ENCODE results near the gene GLYR1. TPM values are rescaled to one million over a fixed set of nuclear protein-coding genes. Genes with fewer than 3 reads are reported as not detected.

GLYR1 gene
- total and polyA plus RNA-seq, 10 of the 15 experiments (the other 5 are each of a cell fraction or from before 2014, with no cell fraction given) = 7.3 to 90.2 (median 57.2) TPM

DNA sequence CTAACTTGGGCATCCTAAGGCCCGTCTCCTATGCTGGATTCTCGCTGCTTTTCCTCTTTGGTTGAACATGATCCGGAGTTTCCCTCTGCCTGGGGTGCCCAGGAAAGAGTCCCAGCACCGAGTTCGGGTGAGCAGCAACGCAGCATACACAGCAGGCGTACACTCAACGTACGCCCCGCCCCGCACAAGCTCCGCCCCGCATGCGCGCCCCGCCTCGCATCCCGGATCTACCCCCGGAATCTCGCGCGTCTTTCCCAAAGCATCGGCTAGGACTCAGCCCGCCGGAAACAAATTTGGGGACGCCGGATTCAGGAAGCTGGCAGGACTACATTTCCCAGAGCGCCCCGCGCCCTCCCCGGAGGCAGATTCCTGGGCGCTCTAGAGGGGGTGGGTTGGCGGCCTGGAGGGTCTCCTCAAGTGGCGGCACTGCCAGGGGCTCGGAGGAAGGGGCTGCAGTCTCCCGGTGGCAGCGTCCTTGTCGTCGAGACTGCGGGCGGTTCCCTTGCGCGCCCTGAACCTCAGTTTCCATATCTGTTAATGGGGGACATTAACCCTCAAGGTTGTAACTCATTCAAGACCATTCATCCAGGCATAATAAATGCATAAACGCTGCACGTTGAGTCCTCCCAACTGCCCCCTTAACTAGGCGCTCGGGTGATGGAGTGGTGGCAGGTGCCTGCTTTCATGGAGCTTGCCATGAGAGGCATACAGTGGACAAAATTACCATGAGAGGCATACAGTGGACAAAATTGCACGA is 78.4 kb downstream of the GLYR1 start (continued):
- TF ChIP-seq, protein P1, sequence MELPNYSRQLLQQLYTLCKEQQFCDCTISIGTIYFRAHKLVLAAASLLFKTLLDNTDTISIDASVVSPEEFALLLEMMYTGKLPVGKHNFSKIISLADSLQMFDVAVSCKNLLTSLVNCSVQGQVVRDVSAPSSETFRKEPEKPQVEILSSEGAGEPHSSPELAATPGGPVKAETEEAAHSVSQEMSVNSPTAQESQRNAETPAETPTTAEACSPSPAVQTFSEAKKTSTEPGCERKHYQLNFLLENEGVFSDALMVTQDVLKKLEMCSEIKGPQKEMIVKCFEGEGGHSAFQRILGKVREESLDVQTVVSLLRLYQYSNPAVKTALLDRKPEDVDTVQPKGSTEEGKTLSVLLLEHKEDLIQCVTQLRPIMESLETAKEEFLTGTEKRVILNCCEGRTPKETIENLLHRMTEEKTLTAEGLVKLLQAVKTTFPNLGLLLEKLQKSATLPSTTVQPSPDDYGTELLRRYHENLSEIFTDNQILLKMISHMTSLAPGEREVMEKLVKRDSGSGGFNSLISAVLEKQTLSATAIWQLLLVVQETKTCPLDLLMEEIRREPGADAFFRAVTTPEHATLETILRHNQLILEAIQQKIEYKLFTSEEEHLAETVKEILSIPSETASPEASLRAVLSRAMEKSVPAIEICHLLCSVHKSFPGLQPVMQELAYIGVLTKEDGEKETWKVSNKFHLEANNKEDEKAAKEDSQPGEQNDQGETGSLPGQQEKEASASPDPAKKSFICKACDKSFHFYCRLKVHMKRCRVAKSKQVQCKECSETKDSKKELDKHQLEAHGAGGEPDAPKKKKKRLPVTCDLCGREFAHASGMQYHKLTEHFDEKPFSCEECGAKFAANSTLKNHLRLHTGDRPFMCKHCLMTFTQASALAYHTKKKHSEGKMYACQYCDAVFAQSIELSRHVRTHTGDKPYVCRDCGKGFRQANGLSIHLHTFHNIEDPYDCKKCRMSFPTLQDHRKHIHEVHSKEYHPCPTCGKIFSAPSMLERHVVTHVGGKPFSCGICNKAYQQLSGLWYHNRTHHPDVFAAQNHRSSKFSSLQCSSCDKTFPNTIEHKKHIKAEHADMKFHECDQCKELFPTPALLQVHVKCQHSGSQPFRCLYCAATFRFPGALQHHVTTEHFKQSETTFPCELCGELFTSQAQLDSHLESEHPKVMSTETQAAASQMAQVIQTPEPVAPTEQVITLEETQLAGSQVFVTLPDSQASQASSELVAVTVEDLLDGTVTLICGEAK (IDR thresholded peaks at IDR 0.05; ENCODE audit: borderline replicate concordance) = peak; percentile 79; the same call in 1 of the 2 replicates
- no peak for TF ChIP-seq RELA (IDR thresholded peaks at IDR 0.05; ENCODE audit: borderline replicate concordance, partially characterized antibody)
- TF ChIP-seq, protein P2, sequence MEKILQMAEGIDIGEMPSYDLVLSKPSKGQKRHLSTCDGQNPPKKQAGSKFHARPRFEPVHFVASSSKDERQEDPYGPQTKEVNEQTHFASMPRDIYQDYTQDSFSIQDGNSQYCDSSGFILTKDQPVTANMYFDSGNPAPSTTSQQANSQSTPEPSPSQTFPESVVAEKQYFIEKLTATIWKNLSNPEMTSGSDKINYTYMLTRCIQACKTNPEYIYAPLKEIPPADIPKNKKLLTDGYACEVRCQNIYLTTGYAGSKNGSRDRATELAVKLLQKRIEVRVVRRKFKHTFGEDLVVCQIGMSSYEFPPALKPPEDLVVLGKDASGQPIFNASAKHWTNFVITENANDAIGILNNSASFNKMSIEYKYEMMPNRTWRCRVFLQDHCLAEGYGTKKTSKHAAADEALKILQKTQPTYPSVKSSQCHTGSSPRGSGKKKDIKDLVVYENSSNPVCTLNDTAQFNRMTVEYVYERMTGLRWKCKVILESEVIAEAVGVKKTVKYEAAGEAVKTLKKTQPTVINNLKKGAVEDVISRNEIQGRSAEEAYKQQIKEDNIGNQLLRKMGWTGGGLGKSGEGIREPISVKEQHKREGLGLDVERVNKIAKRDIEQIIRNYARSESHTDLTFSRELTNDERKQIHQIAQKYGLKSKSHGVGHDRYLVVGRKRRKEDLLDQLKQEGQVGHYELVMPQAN (conservative IDR thresholded peaks at IDR 0.05) = peak; percentile 43
- no peak for TF ChIP-seq ETV6 (conservative IDR thresholded peaks at IDR 0.05 in 1 of 2, IDR thresholded peaks at IDR 0.05 in 1 of 2; ENCODE audit: borderline replicate concordance in 1 of 2, low read depth in 1 of 2)
- no peak for TF ChIP-seq NFXL1 (IDR thresholded peaks at IDR 0.05; ENCODE audit: borderline replicate concordance)
- TF ChIP-seq IKZF2 (IDR thresholded peaks at IDR 0.05) = peak; percentile 88 to 91
- TF ChIP-seq RCOR1 (conservative IDR thresholded peaks at IDR 0.05; ENCODE audit: low read depth, low read length) = no peak
- 0 out of 2 replicates have a peak, but pooled peaks have one; percentile 28 for TF ChIP-seq KDM1A (IDR thresholded peaks at IDR 0.05; ENCODE audit: borderline replicate concordance)
- TF ChIP-seq MXI1 (IDR thresholded peaks at IDR 0.05; ENCODE audit: low read depth, low read length) = peak; percentile 27; the same call in 1 of the 2 replicates
- TF ChIP-seq TAF1 (IDR thresholded peaks at IDR 0.05; ENCODE audit: borderline replicate concordance, low read depth, low read length) = 0 out of 2 replicates have a peak, but pooled peaks have one; percentile 33
- TF ChIP-seq, protein P3, sequence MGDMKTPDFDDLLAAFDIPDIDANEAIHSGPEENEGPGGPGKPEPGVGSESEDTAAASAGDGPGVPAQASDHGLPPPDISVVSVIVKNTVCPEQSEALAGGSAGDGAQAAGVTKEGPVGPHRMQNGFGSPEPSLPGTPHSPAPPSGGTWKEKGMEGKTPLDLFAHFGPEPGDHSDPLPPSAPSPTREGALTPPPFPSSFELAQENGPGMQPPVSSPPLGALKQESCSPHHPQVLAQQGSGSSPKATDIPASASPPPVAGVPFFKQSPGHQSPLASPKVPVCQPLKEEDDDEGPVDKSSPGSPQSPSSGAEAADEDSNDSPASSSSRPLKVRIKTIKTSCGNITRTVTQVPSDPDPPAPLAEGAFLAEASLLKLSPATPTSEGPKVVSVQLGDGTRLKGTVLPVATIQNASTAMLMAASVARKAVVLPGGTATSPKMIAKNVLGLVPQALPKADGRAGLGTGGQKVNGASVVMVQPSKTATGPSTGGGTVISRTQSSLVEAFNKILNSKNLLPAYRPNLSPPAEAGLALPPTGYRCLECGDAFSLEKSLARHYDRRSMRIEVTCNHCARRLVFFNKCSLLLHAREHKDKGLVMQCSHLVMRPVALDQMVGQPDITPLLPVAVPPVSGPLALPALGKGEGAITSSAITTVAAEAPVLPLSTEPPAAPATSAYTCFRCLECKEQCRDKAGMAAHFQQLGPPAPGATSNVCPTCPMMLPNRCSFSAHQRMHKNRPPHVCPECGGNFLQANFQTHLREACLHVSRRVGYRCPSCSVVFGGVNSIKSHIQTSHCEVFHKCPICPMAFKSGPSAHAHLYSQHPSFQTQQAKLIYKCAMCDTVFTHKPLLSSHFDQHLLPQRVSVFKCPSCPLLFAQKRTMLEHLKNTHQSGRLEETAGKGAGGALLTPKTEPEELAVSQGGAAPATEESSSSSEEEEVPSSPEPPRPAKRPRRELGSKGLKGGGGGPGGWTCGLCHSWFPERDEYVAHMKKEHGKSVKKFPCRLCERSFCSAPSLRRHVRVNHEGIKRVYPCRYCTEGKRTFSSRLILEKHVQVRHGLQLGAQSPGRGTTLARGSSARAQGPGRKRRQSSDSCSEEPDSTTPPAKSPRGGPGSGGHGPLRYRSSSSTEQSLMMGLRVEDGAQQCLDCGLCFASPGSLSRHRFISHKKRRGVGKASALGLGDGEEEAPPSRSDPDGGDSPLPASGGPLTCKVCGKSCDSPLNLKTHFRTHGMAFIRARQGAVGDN (IDR thresholded peaks at IDR 0.05) = 0 out of 2 replicates have a peak, but pooled peaks have one; percentile 39
- TF ChIP-seq LARP7 (IDR thresholded peaks at IDR 0.05) = peak; percentile 23; the same call in 1 of the 2 replicates
- no peak for TF ChIP-seq STAT3 (IDR thresholded peaks at IDR 0.05; ENCODE audit: low read depth, low read length)
- peak; percentile 97 for TF ChIP-seq IKZF1 (conservative IDR thresholded peaks at IDR 0.05)
- peak; percentile 31 for TF ChIP-seq MEF2B (IDR thresholded peaks at IDR 0.05; ENCODE audit: partially characterized antibody, poor library complexity, severe bottlenecking)
- peak; percentile 92 for TF ChIP-seq SMARCA5 (IDR thresholded peaks at IDR 0.05)
- TF ChIP-seq YY1 (IDR thresholded peaks at IDR 0.05; ENCODE audit: low read depth, low read length) = peak; percentile 23; the same call in 1 of the 2 replicates
- peak; percentile 97 for TF ChIP-seq CHD2 (IDR thresholded peaks at IDR 0.05; ENCODE audit: borderline replicate concordance, low read depth, low read length)
- TF ChIP-seq, protein P4, sequence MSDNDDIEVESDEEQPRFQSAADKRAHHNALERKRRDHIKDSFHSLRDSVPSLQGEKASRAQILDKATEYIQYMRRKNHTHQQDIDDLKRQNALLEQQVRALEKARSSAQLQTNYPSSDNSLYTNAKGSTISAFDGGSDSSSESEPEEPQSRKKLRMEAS (IDR thresholded peaks at IDR 0.05; ENCODE audit: low read depth, low read length) = peak; percentile 49; the same call in 1 of the 2 replicates
